Adrenal gland (tissue), 5 donors: ENCODE results near the gene SEC16A.

Source experiments
- CTCF ChIP-seq, 6 experiments: fragments of 450-650 bp in 4 of 6; fragments of 200-600 bp in 2 of 6; sonication (generic) in 1 of 6; IDR thresholded peaks; 1 replicate in 5 of 6; 2 replicates in 1 of 6; pipeline versions ENCODE4 v1.5.1 to v1.8.0; 2016 to 2021; ENCODE audit warnings: antibody characterized with exemption in 6 of 6, mild to moderate bottlenecking in 2 of 6, moderate library complexity in 1 of 6
- POLR2A ChIP-seq, 2 donors: fragments of 450-650 bp; IDR thresholded peaks; one replicate each; pipeline ENCODE4 v1.6.1; 2017; ENCODE audit warnings: antibody characterized with exemption in 2 of 2, mild to moderate bottlenecking in 2 of 2, moderate library complexity in 1 of 2
- donor health status: DM: no; HTN: no; CAD: no.

- no peak for TF ChIP-seq POLR2A (IDR thresholded peaks at IDR 0.05)
- TF ChIP-seq CTCF (IDR thresholded peaks at IDR 0.05), result no peak
These were observed 37.3 kb upstream of the SEC16A start for GRCh38 chr9:136520053-136520540.
